ENCODE results near the gene NCOA7.

GRCh38 chr6:125765944-125766343 is 24.8 kb upstream of the NCOA7 start:
- no peak for TF ChIP-seq CTCF (IDR thresholded peaks at IDR 0.05)
- TF ChIP-seq, protein P1, sequence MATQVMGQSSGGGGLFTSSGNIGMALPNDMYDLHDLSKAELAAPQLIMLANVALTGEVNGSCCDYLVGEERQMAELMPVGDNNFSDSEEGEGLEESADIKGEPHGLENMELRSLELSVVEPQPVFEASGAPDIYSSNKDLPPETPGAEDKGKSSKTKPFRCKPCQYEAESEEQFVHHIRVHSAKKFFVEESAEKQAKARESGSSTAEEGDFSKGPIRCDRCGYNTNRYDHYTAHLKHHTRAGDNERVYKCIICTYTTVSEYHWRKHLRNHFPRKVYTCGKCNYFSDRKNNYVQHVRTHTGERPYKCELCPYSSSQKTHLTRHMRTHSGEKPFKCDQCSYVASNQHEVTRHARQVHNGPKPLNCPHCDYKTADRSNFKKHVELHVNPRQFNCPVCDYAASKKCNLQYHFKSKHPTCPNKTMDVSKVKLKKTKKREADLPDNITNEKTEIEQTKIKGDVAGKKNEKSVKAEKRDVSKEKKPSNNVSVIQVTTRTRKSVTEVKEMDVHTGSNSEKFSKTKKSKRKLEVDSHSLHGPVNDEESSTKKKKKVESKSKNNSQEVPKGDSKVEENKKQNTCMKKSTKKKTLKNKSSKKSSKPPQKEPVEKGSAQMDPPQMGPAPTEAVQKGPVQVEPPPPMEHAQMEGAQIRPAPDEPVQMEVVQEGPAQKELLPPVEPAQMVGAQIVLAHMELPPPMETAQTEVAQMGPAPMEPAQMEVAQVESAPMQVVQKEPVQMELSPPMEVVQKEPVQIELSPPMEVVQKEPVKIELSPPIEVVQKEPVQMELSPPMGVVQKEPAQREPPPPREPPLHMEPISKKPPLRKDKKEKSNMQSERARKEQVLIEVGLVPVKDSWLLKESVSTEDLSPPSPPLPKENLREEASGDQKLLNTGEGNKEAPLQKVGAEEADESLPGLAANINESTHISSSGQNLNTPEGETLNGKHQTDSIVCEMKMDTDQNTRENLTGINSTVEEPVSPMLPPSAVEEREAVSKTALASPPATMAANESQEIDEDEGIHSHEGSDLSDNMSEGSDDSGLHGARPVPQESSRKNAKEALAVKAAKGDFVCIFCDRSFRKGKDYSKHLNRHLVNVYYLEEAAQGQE (IDR thresholded peaks at IDR 0.05; ENCODE audit: low read depth, low read length) = no peak
- no peak for TF ChIP-seq EP300 (IDR thresholded peaks at IDR 0.05; ENCODE audit: borderline replicate concordance in 1 of 2, low read depth in 1 of 2, low read length in 1 of 2)
- TF ChIP-seq TAF1 (IDR thresholded peaks at IDR 0.05; ENCODE audit: borderline replicate concordance, low read depth, low read length) = no peak
- no peak for TF ChIP-seq GABPA (IDR thresholded peaks at IDR 0.05; ENCODE audit: low read depth)
- no peak for TF ChIP-seq POLR2AphosphoS5 (IDR thresholded peaks at IDR 0.05; ENCODE audit: low read depth, low read length)
- TF ChIP-seq RFX5 (IDR thresholded peaks at IDR 0.05; ENCODE audit: low read length) = no peak
- no peak for TF ChIP-seq RCOR1 (IDR thresholded peaks at IDR 0.05; ENCODE audit: low read length)
- no peak for TF ChIP-seq FOXJ3 (CRISPR knock-in tag; IDR thresholded peaks at IDR 0.05)
- TF ChIP-seq MXI1 (IDR thresholded peaks at IDR 0.05; ENCODE audit: low read depth, low read length) = no peak
- TF ChIP-seq EZH2phosphoT487 (IDR thresholded peaks at IDR 0.05; ENCODE audit: borderline replicate concordance, low read depth) = no peak

Data from SK-N-SH (cell line).